Activated B cell treated with CpG ODN at 0.5 μM for 24 hours (primary cell): ENCODE data around the gene EHMT2. TPM values are rescaled to one million over a fixed set of nuclear protein-coding genes. Genes with fewer than 3 reads are reported as not detected.
"Not testable (repeated sequence)": the region's sequence is repeated elsewhere in the genome, so short reads cannot be mapped to it uniquely, and the experiment has no call there.

Experiments used
- ATAC-seq: fragments of 200-7000 bp; cut with Tn5 transposase; one replicate; pipeline ENCODE4 v1.10.0; 2021; ENCODE audit warnings: low read depth, mild to moderate bottlenecking, moderate library complexity
- CTCF ChIA-PET: fragments of 350-600 bp; sonication (Branson Sonifier 250); formaldehyde crosslinking; loops from one replicate; lab custom pipeline; 2021; ENCODE audit warnings: antibody characterized with exemption; lab: Charles Lee
- POLR2A ChIA-PET: fragments of 350-600 bp; sonication (Branson Sonifier 250); formaldehyde crosslinking; loops from one replicate; lab custom pipeline; 2021; ENCODE audit warnings: antibody characterized with exemption; lab: Charles Lee
- DNase-seq: peaks from one replicate; pipeline ENCODE4 v3.0.0; 2022
- H3K27ac Mint-ChIP-seq: one replicate; pipeline ENCODE4 v1.8.0; 2020; ENCODE audit warnings: mixed read lengths
- H3K27me3 Mint-ChIP-seq: one replicate; pipeline ENCODE4 v1.8.0; 2021; ENCODE audit warnings: mixed read lengths
- H3K36me3 Mint-ChIP-seq: one replicate; pipeline ENCODE4 v1.8.0; 2021; ENCODE audit warnings: low read depth, mixed read lengths
- H3K4me1 Mint-ChIP-seq: one replicate; pipeline ENCODE4 v1.8.0; 2021; ENCODE audit warnings: mixed read lengths
- H3K4me3 Mint-ChIP-seq: one replicate; pipeline ENCODE4 v1.8.0; 2020; ENCODE audit warnings: mild to moderate bottlenecking, mixed read lengths
- H3K9me3 Mint-ChIP-seq: one replicate; pipeline ENCODE4 v1.8.0; 2020; ENCODE audit warnings: mixed read lengths
- CTCF ChIP-seq: fragments of 200-600 bp; IDR thresholded peaks from one replicate; pipeline ENCODE4 v1.8.0; 2022; ENCODE audit warnings: antibody characterized with exemption, mild to moderate bottlenecking
- intact Hi-C: fragments of 100-400 bp; cut with micrococcal nuclease; formaldehyde crosslinking; loops from one replicate; pipeline ENCODE4 v1.15.1; 2024
- total RNA-seq: library from RNA; stranded (reverse); gene quantifications from 2 replicates; pipeline ENCODE4 v1.2.3, GENCODE V29; 2022

EHMT2 gene
- total RNA-seq, 1 donor from 2014 or later = 58.4 TPM

- no peak overlapping the region for H3K27ac Mint-ChIP-seq
- intact Hi-C loops = no loop called here
- H3K36me3 Mint-ChIP-seq = no peaks in the 10 kb centered on the region
- POLR2A ChIA-PET = interaction anchor here (0.8 to 1.2 kb wide), 2 partner anchors 20 to 373 kb away, joined by 3 read pairs; no protein-coding TSS in a partner anchor
- no peak overlapping the region for H3K4me3 Mint-ChIP-seq
- H3K4me1 Mint-ChIP-seq = no peaks in the 10 kb centered on the region
- H3K27me3 Mint-ChIP-seq = peaks cover 3% of the 10 kb centered on the region
- no peak for TF ChIP-seq CTCF
- H3K9me3 Mint-ChIP-seq = no peaks in the 10 kb centered on the region
- CTCF ChIA-PET = no interaction called here
- no peak for DNase-seq
- ATAC-seq = no peak
Measured at GRCh38 chr6:31915756-31916155, 18.3 kb upstream of the EHMT2 start.

- no peaks in the 10 kb centered on the region for H3K36me3 Mint-ChIP-seq
- intact Hi-C loops = no loop called here
- CTCF ChIA-PET = no interaction called here
- no peak for ATAC-seq
- no peak for TF ChIP-seq CTCF
- no peak overlapping the region for H3K4me3 Mint-ChIP-seq
- POLR2A ChIA-PET = interaction anchor here (1.2 kb wide), 1 partner anchor 19 kb away, joined by 3 read pairs; no protein-coding TSS in a partner anchor
- H3K9me3 Mint-ChIP-seq = no peaks in the 10 kb centered on the region
- H3K4me1 Mint-ChIP-seq = peaks cover 2% of the 10 kb centered on the region
- H3K27me3 Mint-ChIP-seq = peaks cover 3% of the 10 kb centered on the region
- H3K27ac Mint-ChIP-seq = no peak overlapping the region
- no peak for DNase-seq
Measured at GRCh38 chr6:31915351-31915750, 17.9 kb upstream of the EHMT2 start.

- no peak for DNase-seq
- Mint-ChIP-seq H3K36me3 (no peaks in the 10 kb centered on the region), H3K4me3 (no peak overlapping the region), H3K4me1 (peaks cover 8% of the 10 kb centered on the region), H3K27me3 (peaks cover 4% of the 10 kb centered on the region), H3K27ac (no peak overlapping the region), H3K9me3 (no peaks in the 10 kb centered on the region)
- POLR2A ChIA-PET = no interaction called here
- no peak for TF ChIP-seq CTCF
- intact Hi-C loops = no loop called here
- CTCF ChIA-PET = interaction anchor here (0.6 kb wide), 1 partner anchor 55 kb away, joined by 3 read pairs; no protein-coding TSS in a partner anchor
- no peak for ATAC-seq
Measured at GRCh38 chr6:31911826-31912585, 14.5 kb upstream of the EHMT2 start.

GRCh38 chr6:31909298-31909697 lies 11.8 kb upstream of the EHMT2 start:
- H3K4me1 Mint-ChIP-seq, H3K4me3 Mint-ChIP-seq, H3K27ac Mint-ChIP-seq, H3K9me3 Mint-ChIP-seq, H3K36me3 Mint-ChIP-seq, ATAC-seq, intact Hi-C loops, H3K27me3 Mint-ChIP-seq, DNase-seq: not testable (repeated sequence)
- ChIA-PET CTCF (interaction anchor here (0.8 kb wide), 1 partner anchor 43 kb away, joined by 3 read pairs; no protein-coding TSS in a partner anchor), POLR2A (interaction anchor here (0.7 to 1.5 kb wide), 2 partner anchors 11 to 46 kb away, joined by 4 to 8 read pairs; partner anchors contain the start of gene EHMT2)

- ChIA-PET CTCF (interaction anchor here (0.8 kb wide), 1 partner anchor 44 kb away, joined by 3 read pairs; no protein-coding TSS in a partner anchor), POLR2A (interaction anchor here (1.5 kb wide), 1 partner anchor 11 kb away, joined by 8 read pairs; the partner anchor contains the start of gene EHMT2)
- no peak for TF ChIP-seq CTCF
- no peaks in the 10 kb centered on the region for H3K36me3 Mint-ChIP-seq
- ATAC-seq (peak; percentile 49), DNase-seq (no peak)
- H3K27me3 Mint-ChIP-seq = peaks cover 4% of the 10 kb centered on the region
- intact Hi-C loops = no loop called here
- no peak overlapping the region for H3K4me3 Mint-ChIP-seq
- H3K27ac Mint-ChIP-seq = no peak overlapping the region
- no peaks in the 10 kb centered on the region for H3K9me3 Mint-ChIP-seq
- H3K4me1 Mint-ChIP-seq = peaks cover 8% of the 10 kb centered on the region
Measured at GRCh38 chr6:31908791-31909190, 11.3 kb upstream of the EHMT2 start.

- H3K36me3 Mint-ChIP-seq, H3K4me1 Mint-ChIP-seq, H3K4me3 Mint-ChIP-seq, H3K27me3 Mint-ChIP-seq, CTCF ChIA-PET, ATAC-seq, intact Hi-C loops, H3K27ac Mint-ChIP-seq, DNase-seq, H3K9me3 Mint-ChIP-seq: not testable (repeated sequence)
- POLR2A ChIA-PET = interaction anchor here (0.6 to 1.5 kb wide), 4 partner anchors 10 to 576 kb away, joined by 3 to 8 read pairs (median 4); partner anchors contain the start of gene EHMT2
Measured at GRCh38 chr6:31908255-31908654, 10.8 kb upstream of the EHMT2 start.
